Keratinocyte (primary cell): ENCODE data around the gene MRGPRD.

Source experiments
- EZH2 ChIP-seq: IDR thresholded peaks from one replicate; pipeline ENCODE4 v1.6.1; 2012; ENCODE audit warnings: inconsistent platforms, mild to moderate bottlenecking, low read length, moderate library complexity
- TF ChIP-seq, protein P1 (sequence below), 3 experiments: IDR thresholded peaks in 1 of 3; conservative IDR thresholded peaks in 1 of 3; optimal IDR thresholded peaks in 1 of 3; 2 replicates in 2 of 3; 3 replicates in 1 of 3; pipeline versions ENCODE3 to v1.5.1; 2011; ENCODE audit warnings: low read length in 3 of 3, mild to moderate bottlenecking in 3 of 3, moderate library complexity in 2 of 3, control low read depth in 1 of 3, inconsistent platforms in 1 of 3; ENCODE audit not compliant: insufficient read depth in 2 of 3; ENCODE audit errors: extremely low read depth in 1 of 3

DNA sequence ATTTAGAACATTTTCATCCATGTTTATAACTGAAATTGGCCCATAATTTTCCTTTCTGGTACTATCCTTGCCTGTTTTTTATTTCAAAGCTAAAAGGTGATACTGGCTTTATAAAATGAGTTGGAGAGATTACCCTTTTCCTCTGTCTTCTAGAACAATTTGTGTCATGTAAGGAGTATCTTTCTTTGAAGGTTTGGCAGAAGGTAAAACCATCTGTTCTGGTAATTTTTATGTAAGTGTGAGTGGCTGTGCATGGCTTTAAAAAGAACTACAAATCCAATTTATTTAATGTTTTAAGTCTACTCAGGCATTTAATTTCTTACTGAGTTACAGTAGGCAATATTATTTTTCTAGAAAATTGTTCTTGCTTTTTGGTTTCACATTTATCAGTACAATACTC is 7.7 kb upstream of the MRGPRD start:
- TF ChIP-seq EZH2: no peak
- TF ChIP-seq, protein P1, sequence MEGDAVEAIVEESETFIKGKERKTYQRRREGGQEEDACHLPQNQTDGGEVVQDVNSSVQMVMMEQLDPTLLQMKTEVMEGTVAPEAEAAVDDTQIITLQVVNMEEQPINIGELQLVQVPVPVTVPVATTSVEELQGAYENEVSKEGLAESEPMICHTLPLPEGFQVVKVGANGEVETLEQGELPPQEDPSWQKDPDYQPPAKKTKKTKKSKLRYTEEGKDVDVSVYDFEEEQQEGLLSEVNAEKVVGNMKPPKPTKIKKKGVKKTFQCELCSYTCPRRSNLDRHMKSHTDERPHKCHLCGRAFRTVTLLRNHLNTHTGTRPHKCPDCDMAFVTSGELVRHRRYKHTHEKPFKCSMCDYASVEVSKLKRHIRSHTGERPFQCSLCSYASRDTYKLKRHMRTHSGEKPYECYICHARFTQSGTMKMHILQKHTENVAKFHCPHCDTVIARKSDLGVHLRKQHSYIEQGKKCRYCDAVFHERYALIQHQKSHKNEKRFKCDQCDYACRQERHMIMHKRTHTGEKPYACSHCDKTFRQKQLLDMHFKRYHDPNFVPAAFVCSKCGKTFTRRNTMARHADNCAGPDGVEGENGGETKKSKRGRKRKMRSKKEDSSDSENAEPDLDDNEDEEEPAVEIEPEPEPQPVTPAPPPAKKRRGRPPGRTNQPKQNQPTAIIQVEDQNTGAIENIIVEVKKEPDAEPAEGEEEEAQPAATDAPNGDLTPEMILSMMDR (optimal IDR thresholded peaks at IDR 0.05 in 1 of 3, IDR thresholded peaks at IDR 0.05 in 1 of 3, conservative IDR thresholded peaks at IDR 0.05 in 1 of 3; ENCODE audit: extremely low read depth in 1 of 3, insufficient read depth in 2 of 3, low read length in 3 of 3): no peak
